ENCODE measurements around the gene BMP5.

Gene BMP5

GRCh38 chr6:55895972-55896730 is 20.8 kb upstream of the BMP5 start:
- no peaks in the 10 kb centered on the region for H3K27me3 ChIP-seq (ENCODE audit: insufficient read depth, poor library complexity, severe bottlenecking)
- no peak overlapping the region for H3K4me3 ChIP-seq (replicated peaks; ENCODE audit: insufficient read depth, low read length)
- no peak for TF ChIP-seq SPI1 (IDR thresholded peaks at IDR 0.05; ENCODE audit: borderline replicate concordance, low read depth)
- TF ChIP-seq, protein P1, sequence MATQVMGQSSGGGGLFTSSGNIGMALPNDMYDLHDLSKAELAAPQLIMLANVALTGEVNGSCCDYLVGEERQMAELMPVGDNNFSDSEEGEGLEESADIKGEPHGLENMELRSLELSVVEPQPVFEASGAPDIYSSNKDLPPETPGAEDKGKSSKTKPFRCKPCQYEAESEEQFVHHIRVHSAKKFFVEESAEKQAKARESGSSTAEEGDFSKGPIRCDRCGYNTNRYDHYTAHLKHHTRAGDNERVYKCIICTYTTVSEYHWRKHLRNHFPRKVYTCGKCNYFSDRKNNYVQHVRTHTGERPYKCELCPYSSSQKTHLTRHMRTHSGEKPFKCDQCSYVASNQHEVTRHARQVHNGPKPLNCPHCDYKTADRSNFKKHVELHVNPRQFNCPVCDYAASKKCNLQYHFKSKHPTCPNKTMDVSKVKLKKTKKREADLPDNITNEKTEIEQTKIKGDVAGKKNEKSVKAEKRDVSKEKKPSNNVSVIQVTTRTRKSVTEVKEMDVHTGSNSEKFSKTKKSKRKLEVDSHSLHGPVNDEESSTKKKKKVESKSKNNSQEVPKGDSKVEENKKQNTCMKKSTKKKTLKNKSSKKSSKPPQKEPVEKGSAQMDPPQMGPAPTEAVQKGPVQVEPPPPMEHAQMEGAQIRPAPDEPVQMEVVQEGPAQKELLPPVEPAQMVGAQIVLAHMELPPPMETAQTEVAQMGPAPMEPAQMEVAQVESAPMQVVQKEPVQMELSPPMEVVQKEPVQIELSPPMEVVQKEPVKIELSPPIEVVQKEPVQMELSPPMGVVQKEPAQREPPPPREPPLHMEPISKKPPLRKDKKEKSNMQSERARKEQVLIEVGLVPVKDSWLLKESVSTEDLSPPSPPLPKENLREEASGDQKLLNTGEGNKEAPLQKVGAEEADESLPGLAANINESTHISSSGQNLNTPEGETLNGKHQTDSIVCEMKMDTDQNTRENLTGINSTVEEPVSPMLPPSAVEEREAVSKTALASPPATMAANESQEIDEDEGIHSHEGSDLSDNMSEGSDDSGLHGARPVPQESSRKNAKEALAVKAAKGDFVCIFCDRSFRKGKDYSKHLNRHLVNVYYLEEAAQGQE (IDR thresholded peaks at IDR 0.05; ENCODE audit: insufficient replicate concordance, low read depth), result no peak
- TF ChIP-seq, protein P2, sequence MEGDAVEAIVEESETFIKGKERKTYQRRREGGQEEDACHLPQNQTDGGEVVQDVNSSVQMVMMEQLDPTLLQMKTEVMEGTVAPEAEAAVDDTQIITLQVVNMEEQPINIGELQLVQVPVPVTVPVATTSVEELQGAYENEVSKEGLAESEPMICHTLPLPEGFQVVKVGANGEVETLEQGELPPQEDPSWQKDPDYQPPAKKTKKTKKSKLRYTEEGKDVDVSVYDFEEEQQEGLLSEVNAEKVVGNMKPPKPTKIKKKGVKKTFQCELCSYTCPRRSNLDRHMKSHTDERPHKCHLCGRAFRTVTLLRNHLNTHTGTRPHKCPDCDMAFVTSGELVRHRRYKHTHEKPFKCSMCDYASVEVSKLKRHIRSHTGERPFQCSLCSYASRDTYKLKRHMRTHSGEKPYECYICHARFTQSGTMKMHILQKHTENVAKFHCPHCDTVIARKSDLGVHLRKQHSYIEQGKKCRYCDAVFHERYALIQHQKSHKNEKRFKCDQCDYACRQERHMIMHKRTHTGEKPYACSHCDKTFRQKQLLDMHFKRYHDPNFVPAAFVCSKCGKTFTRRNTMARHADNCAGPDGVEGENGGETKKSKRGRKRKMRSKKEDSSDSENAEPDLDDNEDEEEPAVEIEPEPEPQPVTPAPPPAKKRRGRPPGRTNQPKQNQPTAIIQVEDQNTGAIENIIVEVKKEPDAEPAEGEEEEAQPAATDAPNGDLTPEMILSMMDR (IDR thresholded peaks at IDR 0.05; ENCODE audit: insufficient read depth, low read length), result no peak
- no peak for TF ChIP-seq GABPA (IDR thresholded peaks at IDR 0.05; ENCODE audit: low read depth)
- TF ChIP-seq POLR2AphosphoS5 (IDR thresholded peaks at IDR 0.05; ENCODE audit: low read depth), result no peak
- no peak overlapping the region for H3K27ac ChIP-seq (replicated peaks)
- DNase-seq (ENCODE audit: low read depth in 1 of 2, low spot score in 1 of 2), result no peak

DNA sequence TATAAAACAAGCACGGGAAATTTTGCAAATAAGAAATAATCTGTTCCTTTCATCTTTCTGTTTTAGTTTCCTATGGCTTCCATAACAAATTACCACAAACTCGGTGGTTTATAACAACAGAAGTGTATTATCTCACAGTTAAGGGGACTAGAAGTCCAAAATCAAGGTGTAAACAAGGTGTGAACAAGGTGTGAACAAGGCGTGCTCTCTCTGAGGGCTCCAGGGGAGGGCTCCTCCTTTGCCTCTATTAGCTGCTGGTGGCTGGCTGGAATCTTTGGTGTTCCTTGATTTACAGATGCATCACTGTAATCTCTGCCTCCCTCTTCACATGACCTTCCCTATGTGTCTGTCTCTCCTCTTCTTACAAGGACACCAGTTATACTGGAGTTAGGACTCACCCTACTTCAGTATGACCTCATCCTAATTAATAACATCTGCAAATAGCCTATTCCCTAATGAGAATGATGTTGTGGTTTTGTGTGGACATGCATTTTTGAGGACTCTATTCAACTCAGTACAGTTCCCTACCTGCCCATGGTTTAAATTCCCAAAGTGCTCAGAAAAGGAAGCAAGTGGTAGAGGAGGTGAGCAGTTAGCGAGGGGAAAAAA is 17.5 kb upstream of the BMP5 start:
- TF ChIP-seq, protein P1 (IDR thresholded peaks at IDR 0.05; ENCODE audit: insufficient replicate concordance, low read depth), result no peak
- no peak for TF ChIP-seq GABPA (IDR thresholded peaks at IDR 0.05; ENCODE audit: low read depth)
- no peak overlapping the region for H3K27ac ChIP-seq (replicated peaks)

DNA sequence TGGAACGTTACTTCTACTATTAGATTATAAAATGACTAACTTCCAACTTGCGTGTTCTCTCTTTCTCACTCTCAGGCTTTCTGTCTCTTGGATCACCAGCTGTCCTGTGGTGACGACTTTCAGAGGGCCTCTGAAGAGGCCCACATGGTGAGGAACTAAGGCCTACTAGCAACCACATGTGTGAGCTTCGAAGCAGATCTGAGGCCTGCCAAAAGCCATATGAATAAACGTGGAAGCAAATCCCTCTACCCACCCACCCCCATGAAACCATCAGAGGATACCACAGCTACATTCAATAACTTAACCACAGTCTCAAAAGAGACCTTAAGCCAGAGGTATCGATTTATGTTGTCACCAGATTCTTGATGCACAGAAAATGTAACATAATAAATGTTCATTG is 13.5 kb upstream of the BMP5 start:
- H3K4me3 ChIP-seq (replicated peaks; ENCODE audit: insufficient read depth, low read length), result no peak overlapping the region
- DNase-seq (ENCODE audit: low read depth in 1 of 2, low spot score in 1 of 2), result no peak
- no peaks in the 10 kb centered on the region for H3K27me3 ChIP-seq (ENCODE audit: insufficient read depth, poor library complexity, severe bottlenecking)
- no peak overlapping the region for H3K27ac ChIP-seq (replicated peaks)
- TF ChIP-seq POLR2AphosphoS5 (IDR thresholded peaks at IDR 0.05; ENCODE audit: low read depth) (no peak), SPI1 (IDR thresholded peaks at IDR 0.05; ENCODE audit: borderline replicate concordance, low read depth) (no peak), GABPA (IDR thresholded peaks at IDR 0.05; ENCODE audit: low read depth) (no peak)
- TF ChIP-seq, protein P2 (IDR thresholded peaks at IDR 0.05; ENCODE audit: insufficient read depth, low read length), result no peak
- TF ChIP-seq, protein P1 (IDR thresholded peaks at IDR 0.05; ENCODE audit: insufficient replicate concordance, low read depth), result no peak

More for the DNA sequence above, 17.5 kb upstream of the BMP5 start:
- DNase-seq (ENCODE audit: low read depth in 1 of 2, low spot score in 1 of 2), result no peak
- no peak overlapping the region for H3K4me3 ChIP-seq (replicated peaks; ENCODE audit: insufficient read depth, low read length)
- no peaks in the 10 kb centered on the region for H3K27me3 ChIP-seq (ENCODE audit: insufficient read depth, poor library complexity, severe bottlenecking)
